HepG2 (cell line): ENCODE results near the gene MRPL58. TPM values are rescaled to one million over a fixed set of nuclear protein-coding genes. Genes with fewer than 3 reads are reported as not detected.

Experiments used
- ATAD3A ChIP-seq: sonication (generic); formaldehyde crosslinking; IDR thresholded peaks from 2 replicates; pipeline ENCODE4 v1.4.0; 2020; ENCODE audit warnings: missing genetic modification reagents
- CC2D1A ChIP-seq: sonication (generic); formaldehyde crosslinking; IDR thresholded peaks from 2 replicates; pipeline ENCODE4 v1.8.1; 2023; ENCODE audit warnings: mild to moderate bottlenecking, missing genetic modification reagents
- ELF1 ChIP-seq: sonication (generic); formaldehyde crosslinking; IDR thresholded peaks from 2 replicates; pipeline ENCODE4 v1.4.0; 2020; ENCODE audit warnings: missing genetic modification reagents
- FLYWCH1 ChIP-seq: sonication (generic); formaldehyde crosslinking; IDR thresholded peaks from 2 replicates; pipeline ENCODE4 v1.8.1; 2023; ENCODE audit warnings: mild to moderate bottlenecking, missing genetic modification reagents
- GMEB1 ChIP-seq: sonication (generic); formaldehyde crosslinking; IDR thresholded peaks from 2 replicates; pipeline ENCODE4 v1.5.1; 2020; ENCODE audit warnings: missing genetic modification reagents, mild to moderate bottlenecking, borderline replicate concordance
- MLLT10 ChIP-seq: sonication (generic); formaldehyde crosslinking; IDR thresholded peaks from 2 replicates; pipeline ENCODE4 v1.4.0; 2020; ENCODE audit warnings: missing genetic modification reagents
- PHB2 ChIP-seq: fragments of 450-650 bp; IDR thresholded peaks from 2 replicates; pipeline ENCODE4 v1.6.1; 2018; ENCODE audit not compliant: partially characterized antibody
- POLR2G ChIP-seq: fragments of 200-400 bp; formaldehyde crosslinking; IDR thresholded peaks from 2 replicates; pipeline ENCODE4 v1.6.1; 2018; ENCODE audit warnings: mild to moderate bottlenecking, low read depth, low read length, moderate library complexity
- SIX1 ChIP-seq: sonication (generic); formaldehyde crosslinking; IDR thresholded peaks from 2 replicates; pipeline ENCODE4 v1.4.0; 2020; ENCODE audit warnings: missing genetic modification reagents, borderline replicate concordance
- SMAD3 ChIP-seq: sonication (generic); formaldehyde crosslinking; IDR thresholded peaks from 2 replicates; pipeline ENCODE4 v1.4.0; 2020; ENCODE audit warnings: missing genetic modification reagents
- TOE1 ChIP-seq: sonication (generic); formaldehyde crosslinking; IDR thresholded peaks from 2 replicates; pipeline ENCODE4 v1.4.0; 2020; ENCODE audit warnings: mild to moderate bottlenecking, missing genetic modification reagents
- TRIM24 ChIP-seq: sonication (generic); formaldehyde crosslinking; IDR thresholded peaks from 2 replicates; pipeline ENCODE4 v1.8.0; 2022; ENCODE audit warnings: mild to moderate bottlenecking, missing genetic modification reagents
- ZNF557 ChIP-seq: sonication (generic); formaldehyde crosslinking; IDR thresholded peaks from 2 replicates; pipeline ENCODE4 v1.4.0; 2020; ENCODE audit warnings: missing genetic modification reagents
- ZNF563 ChIP-seq: sonication (generic); formaldehyde crosslinking; IDR thresholded peaks from 2 replicates; pipeline ENCODE4 v1.8.0; 2022; ENCODE audit warnings: mild to moderate bottlenecking, moderate library complexity, missing genetic modification reagents
- ZNF792 ChIP-seq: IDR thresholded peaks from 2 replicates; pipeline ENCODE4 v1.6.1; 2016
- ZSCAN12 ChIP-seq: sonication (generic); formaldehyde crosslinking; IDR thresholded peaks from 2 replicates; pipeline ENCODE4 v1.9.0; 2021; ENCODE audit warnings: mild to moderate bottlenecking, missing genetic modification reagents
- polyA plus RNA-seq, 8 experiments: library from polyadenylated mRNA; depleted of rRNA in 3 of 8; stranded (reverse) in 7 of 8; unstranded in 1 of 8; fragments of >200 nt; fragmentation: Illumina TruSeq in 4 of 8; extraction: Trizol in 4 of 8; gene quantifications; 2 replicates each; pipeline versions ENCODE4 v1.2.1 to v1.2.3, GENCODE V29; 2011 to 2016; ENCODE audit warnings: low read depth in 4 of 8, missing spikeins in 1 of 8, mixed read lengths in 1 of 8; ENCODE audit not compliant: insufficient read depth in 1 of 8
- total RNA-seq, 5 experiments: library from RNA; depleted of rRNA; stranded (reverse); fragments of >200 nt; fragmentation: Illumina TruSeq; extraction: Trizol; gene quantifications; 2 replicates each; pipeline ENCODE4 v1.2.3, GENCODE V29; 2016; ENCODE audit warnings: low read depth in 1 of 5
- TF ChIP-seq, protein P1 (sequence below): sonication (generic); formaldehyde crosslinking; IDR thresholded peaks from 2 replicates; pipeline ENCODE4 v1.4.0; 2020; ENCODE audit warnings: missing genetic modification reagents
- TF ChIP-seq, protein P2 (sequence below): sonication (generic); formaldehyde crosslinking; IDR thresholded peaks from 2 replicates; pipeline ENCODE4 v1.5.0; 2020; ENCODE audit warnings: mild to moderate bottlenecking, missing genetic modification reagents
- TF ChIP-seq, protein P3 (sequence below): IDR thresholded peaks from 2 replicates; pipeline ENCODE4 v1.6.1; 2016; ENCODE audit warnings: missing compliant biosample characterization, missing genetic modification reagents, borderline replicate concordance
- TF ChIP-seq, protein P4 (sequence below): IDR thresholded peaks from 2 replicates; pipeline ENCODE4 v1.6.1; 2018; ENCODE audit warnings: missing genetic modification reagents, mild to moderate bottlenecking, missing compliant biosample characterization
- TF ChIP-seq, protein P5 (sequence below): sonication (generic); formaldehyde crosslinking; conservative IDR thresholded peaks from 2 replicates; pipeline ENCODE4 v1.8.0; 2022; ENCODE audit warnings: mild to moderate bottlenecking, moderate library complexity, missing genetic modification reagents

MRPL58 gene
- total and polyA plus RNA-seq, 2 of the 13 experiments (the other 11 are each of a cell fraction or from before 2014, with no cell fraction given), result 44.9 to 68.9 TPM

DNA sequence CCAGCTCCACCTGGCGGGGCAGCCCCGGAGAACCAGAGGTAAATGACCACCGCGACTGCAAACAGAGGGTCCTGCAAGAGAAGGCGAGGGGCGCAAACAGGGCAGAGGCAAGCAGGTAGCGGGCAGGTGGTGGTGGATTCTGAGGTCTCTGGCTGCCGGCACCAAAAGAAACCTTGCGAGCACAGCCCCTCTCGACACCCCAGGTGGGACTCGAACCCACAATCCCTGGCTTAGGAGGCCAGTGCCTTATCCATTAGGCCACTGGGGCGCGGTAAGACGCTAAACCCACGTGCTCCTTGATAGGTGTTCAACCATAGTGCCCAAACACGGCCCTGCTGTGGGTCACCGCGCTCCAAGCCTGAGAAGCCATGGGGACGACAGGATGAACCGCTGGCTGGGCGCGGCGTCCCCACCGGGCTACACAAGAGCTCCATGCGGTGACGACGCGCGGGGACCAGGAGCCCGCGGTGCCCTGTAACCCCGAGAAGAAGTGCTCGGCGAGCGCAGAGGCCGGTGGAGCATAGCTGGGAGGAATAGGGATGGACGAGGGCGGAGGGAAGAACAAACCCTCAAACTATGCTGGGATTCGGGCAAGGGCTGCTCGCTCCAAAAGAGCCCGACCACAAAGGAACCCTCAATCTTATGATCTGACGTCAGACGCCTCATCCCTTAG is 21.9 kb downstream of the MRPL58 start (continued):
- TF ChIP-seq, protein P1, sequence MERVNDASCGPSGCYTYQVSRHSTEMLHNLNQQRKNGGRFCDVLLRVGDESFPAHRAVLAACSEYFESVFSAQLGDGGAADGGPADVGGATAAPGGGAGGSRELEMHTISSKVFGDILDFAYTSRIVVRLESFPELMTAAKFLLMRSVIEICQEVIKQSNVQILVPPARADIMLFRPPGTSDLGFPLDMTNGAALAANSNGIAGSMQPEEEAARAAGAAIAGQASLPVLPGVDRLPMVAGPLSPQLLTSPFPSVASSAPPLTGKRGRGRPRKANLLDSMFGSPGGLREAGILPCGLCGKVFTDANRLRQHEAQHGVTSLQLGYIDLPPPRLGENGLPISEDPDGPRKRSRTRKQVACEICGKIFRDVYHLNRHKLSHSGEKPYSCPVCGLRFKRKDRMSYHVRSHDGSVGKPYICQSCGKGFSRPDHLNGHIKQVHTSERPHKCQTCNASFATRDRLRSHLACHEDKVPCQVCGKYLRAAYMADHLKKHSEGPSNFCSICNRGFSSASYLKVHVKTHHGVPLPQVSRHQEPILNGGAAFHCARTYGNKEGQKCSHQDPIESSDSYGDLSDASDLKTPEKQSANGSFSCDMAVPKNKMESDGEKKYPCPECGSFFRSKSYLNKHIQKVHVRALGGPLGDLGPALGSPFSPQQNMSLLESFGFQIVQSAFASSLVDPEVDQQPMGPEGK (CRISPR knock-in tag), result peak; percentile 54; the same call in 1 of the 2 replicates
- TF ChIP-seq SIX1 (CRISPR knock-in tag), result peak; percentile 52; the same call in 1 of the 2 replicates
- TF ChIP-seq CC2D1A (CRISPR knock-in tag), result no peak; the same call in 1 of the 2 replicates
- peak; percentile 81; the same call in 1 of the 2 replicates for TF ChIP-seq SMAD3 (CRISPR knock-in tag)
- TF ChIP-seq PHB2, result no peak
- TF ChIP-seq MLLT10, result no peak
- TF ChIP-seq ZNF557, result no peak
- TF ChIP-seq TRIM24 (CRISPR knock-in tag), result no peak
- peak; percentile 87 for TF ChIP-seq ZNF563 (CRISPR knock-in tag)
- peak; percentile 58 for TF ChIP-seq ELF1 (CRISPR knock-in tag)
- TF ChIP-seq ZNF792 (CRISPR knock-in tag), result peak; percentile 88
- no peak for TF ChIP-seq ZSCAN12 (CRISPR knock-in tag)
- TF ChIP-seq, protein P2, sequence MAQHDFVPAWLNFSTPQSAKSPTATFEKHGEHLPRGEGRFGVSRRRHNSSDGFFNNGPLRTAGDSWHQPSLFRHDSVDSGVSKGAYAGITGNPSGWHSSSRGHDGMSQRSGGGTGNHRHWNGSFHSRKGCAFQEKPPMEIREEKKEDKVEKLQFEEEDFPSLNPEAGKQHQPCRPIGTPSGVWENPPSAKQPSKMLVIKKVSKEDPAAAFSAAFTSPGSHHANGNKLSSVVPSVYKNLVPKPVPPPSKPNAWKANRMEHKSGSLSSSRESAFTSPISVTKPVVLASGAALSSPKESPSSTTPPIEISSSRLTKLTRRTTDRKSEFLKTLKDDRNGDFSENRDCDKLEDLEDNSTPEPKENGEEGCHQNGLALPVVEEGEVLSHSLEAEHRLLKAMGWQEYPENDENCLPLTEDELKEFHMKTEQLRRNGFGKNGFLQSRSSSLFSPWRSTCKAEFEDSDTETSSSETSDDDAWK (CRISPR knock-in tag), result no peak
- TF ChIP-seq, protein P3, sequence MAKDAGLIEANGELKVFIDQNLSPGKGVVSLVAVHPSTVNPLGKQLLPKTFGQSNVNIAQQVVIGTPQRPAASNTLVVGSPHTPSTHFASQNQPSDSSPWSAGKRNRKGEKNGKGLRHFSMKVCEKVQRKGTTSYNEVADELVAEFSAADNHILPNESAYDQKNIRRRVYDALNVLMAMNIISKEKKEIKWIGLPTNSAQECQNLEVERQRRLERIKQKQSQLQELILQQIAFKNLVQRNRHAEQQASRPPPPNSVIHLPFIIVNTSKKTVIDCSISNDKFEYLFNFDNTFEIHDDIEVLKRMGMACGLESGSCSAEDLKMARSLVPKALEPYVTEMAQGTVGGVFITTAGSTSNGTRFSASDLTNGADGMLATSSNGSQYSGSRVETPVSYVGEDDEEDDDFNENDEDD (CRISPR knock-in tag), result peak; percentile 96
- TF ChIP-seq, protein P4, sequence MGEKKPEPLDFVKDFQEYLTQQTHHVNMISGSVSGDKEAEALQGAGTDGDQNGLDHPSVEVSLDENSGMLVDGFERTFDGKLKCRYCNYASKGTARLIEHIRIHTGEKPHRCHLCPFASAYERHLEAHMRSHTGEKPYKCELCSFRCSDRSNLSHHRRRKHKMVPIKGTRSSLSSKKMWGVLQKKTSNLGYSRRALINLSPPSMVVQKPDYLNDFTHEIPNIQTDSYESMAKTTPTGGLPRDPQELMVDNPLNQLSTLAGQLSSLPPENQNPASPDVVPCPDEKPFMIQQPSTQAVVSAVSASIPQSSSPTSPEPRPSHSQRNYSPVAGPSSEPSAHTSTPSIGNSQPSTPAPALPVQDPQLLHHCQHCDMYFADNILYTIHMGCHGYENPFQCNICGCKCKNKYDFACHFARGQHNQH (CRISPR knock-in tag), result no peak; the same call in 1 of the 2 replicates
- TF ChIP-seq FLYWCH1 (CRISPR knock-in tag), result 0 out of 2 replicates have a peak, but pooled peaks have one; percentile 13
- no peak for TF ChIP-seq POLR2G
- no peak; the same call in 1 of the 2 replicates for TF ChIP-seq TOE1 (CRISPR knock-in tag)
- TF ChIP-seq ATAD3A, result 0 out of 2 replicates have a peak, but pooled peaks have one; percentile 48
- TF ChIP-seq, protein P5, sequence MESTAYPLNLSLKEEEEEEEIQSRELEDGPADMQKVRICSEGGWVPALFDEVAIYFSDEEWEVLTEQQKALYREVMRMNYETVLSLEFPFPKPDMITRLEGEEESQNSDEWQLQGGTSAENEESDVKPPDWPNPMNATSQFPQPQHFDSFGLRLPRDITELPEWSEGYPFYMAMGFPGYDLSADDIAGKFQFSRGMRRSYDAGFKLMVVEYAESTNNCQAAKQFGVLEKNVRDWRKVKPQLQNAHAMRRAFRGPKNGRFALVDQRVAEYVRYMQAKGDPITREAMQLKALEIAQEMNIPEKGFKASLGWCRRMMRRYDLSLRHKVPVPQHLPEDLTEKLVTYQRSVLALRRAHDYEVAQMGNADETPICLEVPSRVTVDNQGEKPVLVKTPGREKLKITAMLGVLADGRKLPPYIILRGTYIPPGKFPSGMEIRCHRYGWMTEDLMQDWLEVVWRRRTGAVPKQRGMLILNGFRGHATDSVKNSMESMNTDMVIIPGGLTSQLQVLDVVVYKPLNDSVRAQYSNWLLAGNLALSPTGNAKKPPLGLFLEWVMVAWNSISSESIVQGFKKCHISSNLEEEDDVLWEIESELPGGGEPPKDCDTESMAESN (CRISPR knock-in tag), result peak; percentile 26; the same call in 1 of the 2 replicates
- no peak for TF ChIP-seq GMEB1 (CRISPR knock-in tag)
